Pancreas (tissue), 10 donors: Measurements from ENCODE around the gene ORAI1. TPM values are rescaled to one million over a fixed set of nuclear protein-coding genes. Genes with fewer than 3 reads are reported as not detected.
A peak's percentile ranks its signal among the peaks of the same experiment; 100 is the strongest.
"Not testable (repeated sequence)": the region's sequence is repeated elsewhere in the genome, so short reads cannot be mapped to it uniquely, and the experiment has no call there.

Experiments
- ATAC-seq, 4 donors: fragments of 200-7000 bp; cut with Tn5 transposase; one replicate each; pipeline versions ENCODE4 v1.8.0 to v1.9.1; 2020; ENCODE audit warnings: mild to moderate bottlenecking in 4 of 4, moderate library complexity in 4 of 4
- DNase-seq, 6 donors: peaks; one replicate each; pipeline ENCODE4 v3.0.0-alpha.2; 2020
- FAIRE-seq: peaks from 2 replicates; lab custom pipeline; 2012; peaks lifted over from hg19 to GRCh38; lab: Jason Lieb, UNC
- H3K27ac ChIP-seq, 4 donors: fragments of 200-600 bp; sonication (generic); 1 replicate in 3 of 4; 2 replicates in 1 of 4; pipeline versions ENCODE4 v1.5.0 to v1.8.0; 2020
- H3K27me3 ChIP-seq, 4 donors: fragments of 200-600 bp; one replicate each; pipeline ENCODE4 v1.8.0; 2021
- H3K36me3 ChIP-seq, 3 donors: fragments of 200-600 bp; sonication (generic) in 1 of 3; one replicate each; pipeline versions ENCODE4 v1.5.0 to v1.8.0; 2020 to 2021
- H3K4me1 ChIP-seq, 3 donors: fragments of 200-600 bp; one replicate each; pipeline ENCODE4 v1.8.0; 2021
- H3K4me3 ChIP-seq, 4 donors: fragments of 200-600 bp; sonication (generic) in 2 of 4; one replicate each; pipeline versions ENCODE4 v1.5.0 to v1.8.0; 2020 to 2021
- H3K9me3 ChIP-seq, 4 donors: fragments of 200-600 bp; one replicate each; pipeline ENCODE4 v1.8.0; 2021
- WGBS, 2 donors: extraction: QIAGEN DNeasy Blood & Tissue Kit; methylation state at CpG; one replicate each; pipeline ENCODE4 v1.1.7; 2013; 5-methylcytosine and 5-hydroxymethylcytosine counted together
- intact Hi-C, 3 donors: fragments of 100-400 bp; cut with DNase I; formaldehyde crosslinking; loops; one replicate each; pipeline versions ENCODE4 v1.11.1 to v1.14.2; 2022
- polyA plus RNA-seq, 2 donors: library from polyadenylated mRNA; stranded (reverse); fragments of 200-250 nt; gene quantifications; one replicate each; pipeline ENCODE4 v1.2.3, GENCODE V29; 2013
- total RNA-seq, 6 donors: library from RNA; stranded (reverse); fragmentation: NEBNext Ultra II Directional in 4 of 6; extraction: Animal tissue kit (Norgen Biotek cat#: 25700) in 4 of 6; gene quantifications; one replicate each; pipeline versions ENCODE4 v1.2.1 to v1.2.4, GENCODE V29; 2021 to 2023
- TF ChIP-seq, protein P1 (sequence below), 4 donors: fragments of 200-600 bp; sonication (generic) in 3 of 4; IDR thresholded peaks; one replicate each; pipeline versions ENCODE4 v1.5.0 to v1.8.0; 2021; ENCODE audit warnings: antibody characterized with exemption in 4 of 4
- donor health status: healthy with polysubstance abuse.
- donor health status: DM: no; HTN: no; CAD: no; lungs with moderate emphysema.
- donor health status: DM: no; HTN: no; CAD: no.
- donor health status: control.
- donor health status: control.
- donor health status: Bipolar disorder and iron deficiency.
- donor health status: DM: yes; HTN: yes; CAD: no.
- donor health status: DM: no; HTN: no; CAD: no.
- donor health status: DM: no; HTN: no; CAD: no.
- donor health status: DM: yes; HTN: yes; CAD: no.

The ORAI1 gene
- total and polyA plus RNA-seq, 8 donors: 2.7 to 11.3 (median 5.1) TPM

DNA sequence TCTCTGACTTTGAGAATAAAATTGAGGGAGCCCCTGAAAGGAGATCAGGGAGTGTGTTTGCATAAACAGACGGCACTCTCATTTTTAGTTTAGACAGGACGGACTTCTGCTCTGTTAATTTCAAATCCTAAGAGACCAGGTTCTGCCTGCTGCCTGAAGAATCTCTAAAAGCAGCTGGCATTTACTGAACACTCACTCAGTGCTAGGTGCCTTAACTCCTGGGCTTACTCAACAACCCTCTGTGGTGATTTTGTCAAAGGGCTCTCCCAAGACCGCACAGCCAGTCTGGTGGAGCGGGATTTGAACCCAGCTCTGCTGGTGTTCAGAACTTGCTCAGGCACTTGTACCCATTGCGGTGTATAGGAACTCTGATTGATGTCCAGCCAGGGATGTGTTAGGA lies 2.2 kb downstream of the ORAI1 start:
- FAIRE-seq (no peak), ATAC-seq (no peak), DNase-seq (no peak)
- no peaks in the 10 kb centered on the region for H3K9me3 ChIP-seq
- H3K27me3 ChIP-seq: no peaks in the 10 kb centered on the region
- peak overlapping the region in 1 of 4 donors; percentile 81 for H3K4me3 ChIP-seq
- no peak overlapping the region for H3K27ac ChIP-seq
- intact Hi-C loops: loop anchor here in 2 of 3 donors (5.0 to 10.0 kb wide), 2 partner anchors 49 to 54 kb away; no protein-coding TSS in a partner anchor
- TF ChIP-seq, protein P1, sequence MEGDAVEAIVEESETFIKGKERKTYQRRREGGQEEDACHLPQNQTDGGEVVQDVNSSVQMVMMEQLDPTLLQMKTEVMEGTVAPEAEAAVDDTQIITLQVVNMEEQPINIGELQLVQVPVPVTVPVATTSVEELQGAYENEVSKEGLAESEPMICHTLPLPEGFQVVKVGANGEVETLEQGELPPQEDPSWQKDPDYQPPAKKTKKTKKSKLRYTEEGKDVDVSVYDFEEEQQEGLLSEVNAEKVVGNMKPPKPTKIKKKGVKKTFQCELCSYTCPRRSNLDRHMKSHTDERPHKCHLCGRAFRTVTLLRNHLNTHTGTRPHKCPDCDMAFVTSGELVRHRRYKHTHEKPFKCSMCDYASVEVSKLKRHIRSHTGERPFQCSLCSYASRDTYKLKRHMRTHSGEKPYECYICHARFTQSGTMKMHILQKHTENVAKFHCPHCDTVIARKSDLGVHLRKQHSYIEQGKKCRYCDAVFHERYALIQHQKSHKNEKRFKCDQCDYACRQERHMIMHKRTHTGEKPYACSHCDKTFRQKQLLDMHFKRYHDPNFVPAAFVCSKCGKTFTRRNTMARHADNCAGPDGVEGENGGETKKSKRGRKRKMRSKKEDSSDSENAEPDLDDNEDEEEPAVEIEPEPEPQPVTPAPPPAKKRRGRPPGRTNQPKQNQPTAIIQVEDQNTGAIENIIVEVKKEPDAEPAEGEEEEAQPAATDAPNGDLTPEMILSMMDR (IDR thresholded peaks at IDR 0.05): no peak
- peaks cover 7 to 28% (median 24%) of the 10 kb centered on the region in 3 donors for H3K4me1 ChIP-seq
- 78 to 82% methylated on average over 5 of the region's 5 CpGs for WGBS, 2 donors
- no peaks in the 10 kb centered on the region for H3K36me3 ChIP-seq

DNA sequence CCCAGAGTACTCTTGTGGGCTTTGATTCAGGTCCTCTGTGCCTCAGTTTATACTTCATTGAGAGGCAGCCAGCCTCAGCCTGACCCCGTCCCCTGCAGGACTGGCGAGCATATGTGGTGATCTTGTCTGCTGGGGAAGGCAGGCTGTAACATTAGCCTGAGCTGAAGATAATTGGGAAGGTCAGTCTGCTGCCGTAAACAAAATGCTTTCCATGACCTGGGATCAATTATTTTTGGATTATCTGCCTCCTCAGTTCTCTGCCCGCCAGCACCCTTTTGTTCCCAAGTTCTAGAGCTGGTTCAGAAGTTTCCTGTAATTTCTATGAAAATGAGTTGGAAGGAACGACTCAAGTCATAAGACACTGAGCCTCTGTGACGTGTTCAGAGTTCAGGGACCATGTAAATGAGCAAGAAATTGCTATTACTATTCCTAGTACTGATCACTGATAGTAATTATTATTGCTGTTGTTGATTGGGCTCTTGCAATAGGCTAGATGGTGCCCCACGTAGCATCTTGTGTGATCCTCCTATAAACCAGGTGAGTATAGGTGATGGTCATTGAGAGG lies 4.5 kb downstream of the ORAI1 start:
- TF ChIP-seq, protein P1 (IDR thresholded peaks at IDR 0.05): no peak
- no peaks in the 10 kb centered on the region for H3K27me3 ChIP-seq
- intact Hi-C loops: no loop called here
- H3K27ac ChIP-seq: no peak overlapping the region
- WGBS, 2 donors: 88 to 89% methylated on average over 7 of the region's 7 CpGs
- FAIRE-seq: no peak
- peaks cover 7 to 24% (median 14%) of the 10 kb centered on the region in 3 donors for H3K4me1 ChIP-seq
- ATAC-seq: no peak
- H3K36me3 ChIP-seq: no peaks in the 10 kb centered on the region
- H3K9me3 ChIP-seq: no peaks in the 10 kb centered on the region
- no peak for DNase-seq
- no peak overlapping the region for H3K4me3 ChIP-seq

DNA sequence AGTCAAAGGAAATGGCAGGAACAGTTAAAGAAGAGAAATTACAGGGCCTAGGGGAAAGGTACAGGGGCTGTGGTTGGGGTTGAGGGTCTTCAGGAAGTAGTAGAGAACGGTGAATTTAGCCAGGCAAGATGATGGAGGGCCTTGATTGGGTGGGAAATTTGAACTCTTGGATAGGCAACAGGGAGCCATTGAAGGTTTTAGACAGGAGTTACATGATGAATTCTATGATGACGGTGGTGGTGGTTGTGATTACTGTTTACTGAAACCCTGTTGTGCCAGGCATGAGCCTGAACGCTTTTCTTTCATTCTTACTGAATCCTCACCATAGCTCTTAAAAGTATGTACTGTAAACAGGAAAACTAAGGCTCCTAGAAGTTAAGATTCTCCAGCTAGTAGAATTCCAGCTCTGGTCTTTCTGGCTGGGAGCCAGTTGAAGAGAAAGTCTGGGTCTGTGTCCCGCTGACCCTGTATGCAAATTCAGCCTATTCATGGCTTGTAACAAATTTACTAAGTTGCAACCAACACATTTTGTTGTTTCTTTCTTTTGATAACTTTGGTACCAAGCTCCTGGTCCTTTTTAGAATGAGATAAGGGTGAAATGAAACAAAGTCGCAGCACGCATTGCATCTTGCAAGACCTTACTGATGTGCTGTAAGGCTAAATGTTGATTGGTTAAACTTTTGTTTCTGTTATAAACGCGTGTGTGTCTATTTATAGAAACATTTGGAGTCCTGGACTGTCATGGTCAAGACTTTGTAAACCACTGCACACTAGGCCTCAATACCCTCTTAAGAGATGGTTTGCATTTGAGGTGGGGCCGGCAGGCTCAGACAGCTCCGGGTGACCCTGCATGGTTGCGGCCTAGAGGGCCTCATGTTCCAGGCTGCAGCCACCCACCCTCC lies 6.0 kb downstream of the ORAI1 start:
- 73 to 77% methylated on average over 11 of the region's 11 CpGs for WGBS, 2 donors
- intact Hi-C loops: no loop called here
- Histone ChIP-seq H3K27me3 (no peaks in the 10 kb centered on the region), H3K36me3 (no peaks in the 10 kb centered on the region), H3K4me3 (no peak overlapping the region), H3K9me3 (no peaks in the 10 kb centered on the region), H3K27ac (peak overlapping the region; percentile 42 to 69 (median 65)), H3K4me1 (peaks cover 7 to 27% (median 13%) of the 10 kb centered on the region in 3 donors)
- TF ChIP-seq, protein P1 (IDR thresholded peaks at IDR 0.05): no peak
- FAIRE-seq (no peak), ATAC-seq (peak in 1 of 4 donors; percentile 4), DNase-seq (no peak)

DNA sequence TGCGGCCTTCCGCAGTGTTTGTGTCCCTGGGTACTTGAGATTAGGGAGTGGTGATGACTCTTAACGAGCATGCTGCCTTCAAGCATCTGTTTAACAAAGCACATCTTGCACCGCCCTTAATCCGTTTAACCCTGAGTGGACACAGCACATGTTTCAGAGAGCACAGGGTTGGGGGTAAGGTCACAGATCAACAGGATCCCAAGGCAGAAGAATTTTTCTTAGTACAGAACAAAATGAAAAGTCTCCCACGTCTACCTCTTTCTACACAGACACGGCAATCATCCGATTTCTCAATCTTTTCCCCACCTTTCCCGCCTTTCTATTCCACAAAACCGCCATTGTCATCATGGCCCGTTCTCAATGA lies 7.5 kb downstream of the ORAI1 start:
- H3K4me3 ChIP-seq, H3K9me3 ChIP-seq, H3K36me3 ChIP-seq, H3K27ac ChIP-seq, H3K27me3 ChIP-seq, FAIRE-seq, ATAC-seq, DNase-seq, intact Hi-C loops: not testable (repeated sequence)
- WGBS, 2 donors: 90 to 100% methylated on average over 4 to 5 of the region's 11 CpGs
- peaks cover 7 to 15% (median 10%) of the 10 kb centered on the region in 3 donors for H3K4me1 ChIP-seq

DNA sequence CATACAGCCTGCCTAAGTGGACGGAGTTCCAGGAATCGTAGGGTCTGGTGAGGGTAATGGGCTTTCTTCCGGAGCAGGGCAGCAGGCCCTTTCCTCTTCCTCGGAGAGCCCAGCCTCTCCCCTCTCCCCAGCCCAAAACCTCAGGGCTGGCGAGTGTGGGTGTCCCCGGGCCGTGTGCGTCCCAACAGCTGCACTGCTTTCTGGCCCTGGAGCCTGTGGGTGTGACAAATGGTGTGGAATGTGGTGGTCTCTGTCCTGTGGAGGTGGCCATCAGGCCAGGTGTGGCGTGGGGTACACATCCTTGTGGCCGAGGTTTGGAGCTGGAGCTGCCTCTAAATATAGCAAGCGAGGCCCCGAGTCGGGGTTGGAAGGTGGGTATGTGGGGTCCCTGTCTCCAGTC lies 8.5 kb downstream of the ORAI1 start:
- Histone ChIP-seq H3K4me3 (no peak overlapping the region), H3K27me3 (no peaks in the 10 kb centered on the region), H3K36me3 (no peaks in the 10 kb centered on the region), H3K4me1 (peaks cover 7 to 10% (median 10%) of the 10 kb centered on the region in 3 donors), H3K27ac (no peak overlapping the region), H3K9me3 (no peaks in the 10 kb centered on the region)
- 87 to 95% methylated on average over 13 of the region's 13 CpGs for WGBS, 2 donors
- intact Hi-C loops: no loop called here
- FAIRE-seq (no peak), ATAC-seq (no peak), DNase-seq (no peak)
- TF ChIP-seq, protein P1 (IDR thresholded peaks at IDR 0.05): no peak
